ENCODE measurements around the gene SEC61B.

- TF ChIP-seq CTCF (IDR thresholded peaks at IDR 0.05) (no peak), POLR2A (IDR thresholded peaks at IDR 0.05) (no peak)
These were observed 561 bp downstream of the SEC61B start for GRCh38 chr9:99222416-99223270.

All from adrenal gland (tissue), 5 donors.